Measurements from ENCODE around the gene ABI2. TPM values are rescaled to one million over a fixed set of nuclear protein-coding genes. Genes with fewer than 3 reads are reported as not detected.

ABI2 gene
- total and polyA plus RNA-seq, 2 of the 4 experiments (the other 2 are of a cell fraction): 35.7 to 54.0 TPM

- POLR2A ChIA-PET (ENCODE audit: unreplicated experiment): interaction anchor here (0.6 kb wide), 1 partner anchor 71 kb away, joined by 3 read pairs; no protein-coding TSS in a partner anchor
Observed at GRCh38 chr2:203282101-203282500, 46.1 kb upstream of the ABI2 start.

More at GRCh38 chr2:203282101-203282500, 46.1 kb upstream of the ABI2 start:
- Histone ChIP-seq H4K8ac (ENCODE audit: low read depth in 2 of 2, low read length in 2 of 2) (no peak overlapping the region), H3K9ac (ENCODE audit: low read depth, low read length) (no peak overlapping the region), H3K36me3 (ENCODE audit: control insufficient read depth, insufficient read depth, low read length) (peaks cover 36% of the 10 kb centered on the region), H3K4me1 (ENCODE audit: control insufficient read depth, insufficient read depth, low read length) (no peaks in the 10 kb centered on the region), H3K56ac (ENCODE audit: extremely low read depth, insufficient read depth, low read length) (no peak overlapping the region), H3K23ac (ENCODE audit: low read depth, low read length) (no peak overlapping the region), H4K5ac (ENCODE audit: low read depth, low read length) (no peak overlapping the region), H2AFZ (replicated peaks; ENCODE audit: low read length, poor library complexity) (no peak overlapping the region), H2BK20ac (ENCODE audit: low read depth, low read length) (no peak overlapping the region), H3K4me3 (ENCODE audit: insufficient read depth, low read depth, low read length) (no peak overlapping the region), H2AK5ac (ENCODE audit: low read depth, low read length) (no peak overlapping the region), H4K91ac (ENCODE audit: insufficient read depth, low read depth, low read length) (no peak overlapping the region), H3K27ac (ENCODE audit: insufficient read depth, low read length) (no peak overlapping the region), H3K18ac (ENCODE audit: low read depth, low read length) (no peak overlapping the region), H2BK120ac (ENCODE audit: low read depth, low read length) (no peak overlapping the region), H3K14ac (replicated peaks; ENCODE audit: low read depth, low read length) (no peak overlapping the region), H2BK5ac (ENCODE audit: low read depth, low read length, poor library complexity, severe bottlenecking) (no peak overlapping the region), H3K9me3 (ENCODE audit: control insufficient read depth, insufficient read depth, low read length) (no peaks in the 10 kb centered on the region), H2BK15ac (ENCODE audit: low read depth, low read length) (no peak overlapping the region), H3K9me1 (ENCODE audit: insufficient read depth, low read length) (no peaks in the 10 kb centered on the region; the same call in 1 of the 2 replicates), H3K4ac (ENCODE audit: low read depth, low read length) (no peak overlapping the region), H2AK9ac (replicated peaks; ENCODE audit: low read depth, low read length, poor library complexity) (no peak overlapping the region), H4K20me1 (ENCODE audit: insufficient read depth, low read length) (no peaks in the 10 kb centered on the region), H3K27me3 (ENCODE audit: control insufficient read depth, insufficient read depth, low read length) (no peaks in the 10 kb centered on the region), H3K4me2 (ENCODE audit: low read depth, low read length) (no peak overlapping the region), H3K79me1 (ENCODE audit: low read depth in 1 of 2, low read length in 2 of 2) (peaks cover 0 to 3% of the 10 kb centered on the region in 2 experiments; a peak in 1 of 4 replicates)
- in situ Hi-C loops (cut with MboI; ENCODE audit: low sequenced_read_pairs) (no loop called here), intact Hi-C loops (cut with micrococcal nuclease) (no loop called here), dilution Hi-C loops (cut with HindIII; ENCODE audit: low sequenced_read_pairs, unreplicated experiment) (no loop called here)
- no TSS peak for BruUV-seq (replicated peaks)
- 100% methylated on average over 1 of the region's 7 CpGs; no CpG with 5 or more reads in 1 of the 2 experiments for WGBS, 2 experiments (ENCODE audit: extremely low coverage in 2 of 2, insufficient read length in 1 of 2)
- ATAC-seq (ENCODE audit: low read depth): no peak
- TF ChIP-seq, protein P1, sequence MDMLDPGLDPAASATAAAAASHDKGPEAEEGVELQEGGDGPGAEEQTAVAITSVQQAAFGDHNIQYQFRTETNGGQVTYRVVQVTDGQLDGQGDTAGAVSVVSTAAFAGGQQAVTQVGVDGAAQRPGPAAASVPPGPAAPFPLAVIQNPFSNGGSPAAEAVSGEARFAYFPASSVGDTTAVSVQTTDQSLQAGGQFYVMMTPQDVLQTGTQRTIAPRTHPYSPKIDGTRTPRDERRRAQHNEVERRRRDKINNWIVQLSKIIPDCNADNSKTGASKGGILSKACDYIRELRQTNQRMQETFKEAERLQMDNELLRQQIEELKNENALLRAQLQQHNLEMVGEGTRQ (IDR thresholded peaks at IDR 0.05; ENCODE audit: low read depth, low read length): no peak
- TF ChIP-seq BHLHE40 (IDR thresholded peaks at IDR 0.05; ENCODE audit: low read depth, low read length): no peak
- no peak for DNase-seq
- CTCF ChIA-PET: interaction anchor here (0.6 kb wide), 2 partner anchors 17 to 712 kb away, joined by 4 to 7 read pairs; no protein-coding TSS in a partner anchor
